Activated T-helper 17 cell treated with anti-CD3 and anti-CD28 coated beads, Interleukin-2, amount 50 U/mL, for 72 hours (primary cell): ENCODE measurements around the gene INPP4B. TPM values are rescaled to one million over a fixed set of nuclear protein-coding genes. Genes with fewer than 3 reads are reported as not detected.
A peak's percentile ranks its signal among the peaks of the same experiment; 100 is the strongest.
"Not testable (repeated sequence)": the region's sequence is repeated elsewhere in the genome, so short reads cannot be mapped to it uniquely, and the experiment has no call there.

Experiments used
- ATAC-seq: fragments of 150-1000 bp; cut with Tn5 transposase; replicated peaks from 2 replicates; pipeline ENCODE4 v1.10.0; 2021; ENCODE audit warnings: mild to moderate bottlenecking, moderate library complexity
- H3K27ac Mint-ChIP-seq: one replicate; pipeline ENCODE4 v1.8.0; 2022; ENCODE audit warnings: mixed read lengths
- H3K27me3 Mint-ChIP-seq: one replicate; pipeline ENCODE4 v1.8.0; 2022; ENCODE audit warnings: mixed read lengths
- H3K36me3 Mint-ChIP-seq: one replicate; pipeline ENCODE4 v1.8.0; 2022; ENCODE audit warnings: low read depth, mild to moderate bottlenecking, mixed read lengths
- H3K4me1 Mint-ChIP-seq: one replicate; pipeline ENCODE4 v1.8.0; 2022; ENCODE audit warnings: mixed read lengths
- H3K4me3 Mint-ChIP-seq: one replicate; pipeline ENCODE4 v1.8.0; 2022; ENCODE audit warnings: mild to moderate bottlenecking, mixed read lengths
- H3K9me3 Mint-ChIP-seq: one replicate; pipeline ENCODE4 v1.8.0; 2022; ENCODE audit warnings: mixed read lengths
- total RNA-seq, 2 donors: library from RNA; stranded (reverse); gene quantifications; one replicate each; pipeline ENCODE4 v1.2.3, GENCODE V29; 2022

INPP4B gene
- total RNA-seq, 2 donors from 2014 or later = 53.9 to 65.0 TPM

- Mint-ChIP-seq H3K9me3 (no peaks in the 10 kb centered on the region), H3K4me1 (peaks cover 33% of the 10 kb centered on the region), H3K27me3 (no peaks in the 10 kb centered on the region), H3K4me3 (peak overlapping the region; percentile 89), H3K36me3 (peaks cover 45% of the 10 kb centered on the region), H3K27ac (peak overlapping the region; percentile 99)
- peak; percentile 31 for ATAC-seq
Measured at GRCh38 chr4:142405695-142406498, 440.2 kb downstream of the INPP4B start.

- H3K36me3 Mint-ChIP-seq = peaks cover 53% of the 10 kb centered on the region
- H3K27me3 Mint-ChIP-seq = no peaks in the 10 kb centered on the region
- ATAC-seq = peak; percentile 51
- peaks cover 32% of the 10 kb centered on the region for H3K4me1 Mint-ChIP-seq
- peak overlapping the region; percentile 89 for H3K4me3 Mint-ChIP-seq
- no peaks in the 10 kb centered on the region for H3K9me3 Mint-ChIP-seq
- H3K27ac Mint-ChIP-seq = peak overlapping the region; percentile 99
Measured at GRCh38 chr4:142405021-142405694, 440.9 kb downstream of the INPP4B start.

- Mint-ChIP-seq H3K9me3 (no peaks in the 10 kb centered on the region), H3K27me3 (no peaks in the 10 kb centered on the region), H3K4me1 (peaks cover 27% of the 10 kb centered on the region), H3K36me3 (peaks cover 62% of the 10 kb centered on the region), H3K27ac (peak overlapping the region; percentile 99), H3K4me3 (peak overlapping the region; percentile 89)
- ATAC-seq = peak; percentile 44
Measured at GRCh38 chr4:142404191-142404611, 441.9 kb downstream of the INPP4B start.

GRCh38 chr4:142402900-142403299 lies 443.2 kb downstream of the INPP4B start:
- H3K4me3 Mint-ChIP-seq = peak overlapping the region; percentile 89
- H3K36me3 Mint-ChIP-seq = peaks cover 71% of the 10 kb centered on the region
- no peak for ATAC-seq
- H3K27me3 Mint-ChIP-seq = no peaks in the 10 kb centered on the region
- H3K27ac Mint-ChIP-seq = peak overlapping the region; percentile 99
- H3K9me3 Mint-ChIP-seq = no peaks in the 10 kb centered on the region
- H3K4me1 Mint-ChIP-seq = peaks cover 26% of the 10 kb centered on the region

GRCh38 chr4:142402156-142402555 lies 443.9 kb downstream of the INPP4B start:
- no peaks in the 10 kb centered on the region for H3K9me3 Mint-ChIP-seq
- no peaks in the 10 kb centered on the region for H3K27me3 Mint-ChIP-seq
- H3K4me1 Mint-ChIP-seq = peaks cover 22% of the 10 kb centered on the region
- peak overlapping the region; percentile 99 for H3K27ac Mint-ChIP-seq
- no peak for ATAC-seq
- peak overlapping the region; percentile 89 for H3K4me3 Mint-ChIP-seq
- peaks cover 72% of the 10 kb centered on the region for H3K36me3 Mint-ChIP-seq

GRCh38 chr4:142397364-142397991 lies 448.6 kb downstream of the INPP4B start:
- not testable (repeated sequence) for H3K9me3 Mint-ChIP-seq, ATAC-seq, H3K27me3 Mint-ChIP-seq
- Mint-ChIP-seq H3K4me3 (peak overlapping the region; percentile 89), H3K27ac (peak overlapping the region; percentile 99), H3K4me1 (peaks cover 38% of the 10 kb centered on the region), H3K36me3 (peaks cover 93% of the 10 kb centered on the region)

GRCh38 chr4:142396279-142396678 lies 449.8 kb downstream of the INPP4B start:
- no peaks in the 10 kb centered on the region for H3K27me3 Mint-ChIP-seq
- H3K36me3 Mint-ChIP-seq = peaks cover 93% of the 10 kb centered on the region
- peaks cover 39% of the 10 kb centered on the region for H3K4me1 Mint-ChIP-seq
- peak; percentile 45 for ATAC-seq
- H3K9me3 Mint-ChIP-seq = no peaks in the 10 kb centered on the region
- peak overlapping the region; percentile 99 for H3K27ac Mint-ChIP-seq
- H3K4me3 Mint-ChIP-seq = peak overlapping the region; percentile 89

- ATAC-seq = no peak
- peaks cover 42% of the 10 kb centered on the region for H3K4me1 Mint-ChIP-seq
Measured at GRCh38 chr4:142393127-142393526, 453.0 kb downstream of the INPP4B start.

GRCh38 chr4:142386856-142387255 lies 459.2 kb downstream of the INPP4B start:
- ATAC-seq = peak; percentile 15
- no peaks in the 10 kb centered on the region for H3K9me3 Mint-ChIP-seq
- H3K4me3 Mint-ChIP-seq = peak overlapping the region; percentile 82
- H3K36me3 Mint-ChIP-seq = peaks cover 85% of the 10 kb centered on the region
- H3K4me1 Mint-ChIP-seq = peaks cover 30% of the 10 kb centered on the region
- peak overlapping the region; percentile 93 for H3K27ac Mint-ChIP-seq
- H3K27me3 Mint-ChIP-seq = no peaks in the 10 kb centered on the region

More at GRCh38 chr4:142393127-142393526, 453.0 kb downstream of the INPP4B start:
- peak overlapping the region; percentile 99 for H3K27ac Mint-ChIP-seq
- H3K9me3 Mint-ChIP-seq = no peaks in the 10 kb centered on the region
- H3K4me3 Mint-ChIP-seq = peak overlapping the region; percentile 89
- peaks cover 95% of the 10 kb centered on the region for H3K36me3 Mint-ChIP-seq
- H3K27me3 Mint-ChIP-seq = no peaks in the 10 kb centered on the region

GRCh38 chr4:142386449-142386848 lies 459.7 kb downstream of the INPP4B start:
- H3K36me3 Mint-ChIP-seq = peaks cover 82% of the 10 kb centered on the region
- H3K4me1 Mint-ChIP-seq = peaks cover 30% of the 10 kb centered on the region
- peak overlapping the region; percentile 82 for H3K4me3 Mint-ChIP-seq

GRCh38 chr4:142383800-142384470 lies 462.2 kb downstream of the INPP4B start:
- no peaks in the 10 kb centered on the region for H3K27me3 Mint-ChIP-seq
- peaks cover 44% of the 10 kb centered on the region for H3K4me1 Mint-ChIP-seq
- ATAC-seq = peak; percentile 41
- peaks cover 75% of the 10 kb centered on the region for H3K36me3 Mint-ChIP-seq
- peak overlapping the region; percentile 62 for H3K4me3 Mint-ChIP-seq
- no peaks in the 10 kb centered on the region for H3K9me3 Mint-ChIP-seq
- H3K27ac Mint-ChIP-seq = peak overlapping the region; percentile 51

More at GRCh38 chr4:142386449-142386848, 459.7 kb downstream of the INPP4B start:
- H3K27me3 Mint-ChIP-seq = no peaks in the 10 kb centered on the region
- ATAC-seq = peak; percentile 69
- no peaks in the 10 kb centered on the region for H3K9me3 Mint-ChIP-seq
- H3K27ac Mint-ChIP-seq = peak overlapping the region; percentile 93

GRCh38 chr4:142383354-142383753 lies 462.7 kb downstream of the INPP4B start:
- Mint-ChIP-seq H3K27me3 (no peaks in the 10 kb centered on the region), H3K9me3 (no peaks in the 10 kb centered on the region), H3K27ac (peak overlapping the region; percentile 51), H3K36me3 (peaks cover 70% of the 10 kb centered on the region), H3K4me3 (peak overlapping the region; percentile 62), H3K4me1 (peaks cover 41% of the 10 kb centered on the region)
- ATAC-seq = no peak

- Mint-ChIP-seq H3K4me1 (peaks cover 35% of the 10 kb centered on the region), H3K9me3 (no peaks in the 10 kb centered on the region), H3K4me3 (peak overlapping the region; percentile 75), H3K36me3 (peaks cover 66% of the 10 kb centered on the region), H3K27ac (peak overlapping the region; percentile 97), H3K27me3 (no peaks in the 10 kb centered on the region)
- ATAC-seq = no peak
Measured at GRCh38 chr4:142380052-142380602, 466.0 kb downstream of the INPP4B start.
